MV-4-11 (cell line): Measurements from ENCODE around the gene PTGER4.
A peak's percentile ranks its signal among the peaks of the same experiment; 100 is the strongest.
"Not testable (repeated sequence)": the region's sequence is repeated elsewhere in the genome, so short reads cannot be mapped to it uniquely, and the experiment has no call there.

Source experiments
- DNase-seq: peaks from one replicate; lab custom pipeline; 2025; lab: John Stamatoyannopoulos, UW

PTGER4 gene

GRCh38 chr5:40689438-40689837 is 9.7 kb downstream of the PTGER4 start:
- peak; percentile 67 for DNase-seq

GRCh38 chr5:40690267-40690666 is 10.6 kb downstream of the PTGER4 start:
- no peak for DNase-seq

GRCh38 chr5:40691894-40692293 is 12.2 kb downstream of the PTGER4 start:
- DNase-seq = no peak

DNA sequence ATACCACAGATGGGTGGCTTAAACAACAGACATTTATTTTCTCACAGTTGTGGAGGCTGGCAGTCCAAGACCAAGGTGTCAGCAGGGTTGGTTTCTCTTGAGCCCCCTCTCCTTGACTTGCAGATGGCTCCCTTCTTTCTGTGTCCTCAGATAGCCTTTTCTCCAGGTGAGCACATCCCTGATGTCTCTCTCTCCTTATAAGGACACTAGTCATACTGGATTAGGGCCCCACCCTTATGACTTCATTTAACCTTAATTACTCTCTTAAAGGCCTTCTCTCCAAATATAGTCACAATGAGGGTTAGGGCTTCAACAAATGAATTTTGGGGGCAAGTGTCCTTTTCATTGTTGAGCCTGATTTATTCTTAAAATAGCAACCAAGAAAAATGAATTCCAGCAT is 14.7 kb downstream of the PTGER4 start:
- DNase-seq = no peak

DNA sequence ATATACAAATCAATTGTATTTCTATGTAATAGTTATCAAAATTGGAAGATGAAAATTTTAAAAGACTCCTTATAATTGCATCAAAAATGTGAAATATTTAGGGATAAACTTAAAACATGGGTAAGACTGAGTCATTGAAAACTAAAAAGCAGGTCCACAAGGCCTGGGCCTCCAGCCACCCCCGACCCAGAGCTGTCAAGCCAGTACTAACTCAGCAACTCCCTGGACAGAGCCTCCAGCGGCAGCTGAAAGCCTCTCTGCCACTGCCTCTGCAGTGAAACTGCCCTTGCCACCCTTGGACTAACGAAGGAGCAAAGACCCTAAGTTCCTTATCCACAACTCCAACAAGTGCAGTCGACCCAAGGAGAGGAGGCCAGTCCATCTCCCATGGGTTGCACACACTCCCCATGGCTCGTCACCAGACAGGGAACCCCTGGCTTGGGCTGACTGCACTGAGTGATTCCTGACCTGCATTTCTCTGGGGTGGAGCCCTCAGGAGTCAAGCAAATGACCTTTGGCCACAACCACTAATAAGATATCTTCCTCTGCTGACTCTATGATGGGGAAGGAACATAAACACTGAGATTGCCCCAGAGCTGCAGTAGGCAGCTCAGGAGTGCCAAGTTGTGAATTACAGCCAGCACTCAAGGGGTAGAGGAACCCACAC is 20.5 kb downstream of the PTGER4 start:
- no peak for DNase-seq

GRCh38 chr5:40702027-40702426 is 22.3 kb downstream of the PTGER4 start:
- not testable (repeated sequence) for DNase-seq

GRCh38 chr5:40705484-40705883 is 25.8 kb downstream of the PTGER4 start:
- DNase-seq = not testable (repeated sequence)

DNA sequence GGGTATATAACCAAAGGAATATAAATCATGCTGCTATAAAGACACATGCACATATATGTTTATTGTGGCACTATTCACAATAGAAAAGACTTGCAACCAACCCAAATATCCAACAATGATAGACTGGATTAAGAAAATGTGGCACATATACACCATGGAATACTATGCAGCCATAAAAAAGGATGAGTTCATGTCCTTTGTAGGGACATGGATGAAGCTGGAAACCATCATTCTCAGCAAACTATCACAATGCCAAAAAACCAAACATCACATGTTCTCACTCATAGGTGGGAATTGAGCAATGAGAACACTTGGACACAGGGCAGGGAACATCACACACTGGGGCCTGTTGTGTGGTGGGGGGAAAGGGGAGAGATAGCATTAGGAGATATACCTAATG is 30.9 kb downstream of the PTGER4 start:
- not testable (repeated sequence) for DNase-seq

DNA sequence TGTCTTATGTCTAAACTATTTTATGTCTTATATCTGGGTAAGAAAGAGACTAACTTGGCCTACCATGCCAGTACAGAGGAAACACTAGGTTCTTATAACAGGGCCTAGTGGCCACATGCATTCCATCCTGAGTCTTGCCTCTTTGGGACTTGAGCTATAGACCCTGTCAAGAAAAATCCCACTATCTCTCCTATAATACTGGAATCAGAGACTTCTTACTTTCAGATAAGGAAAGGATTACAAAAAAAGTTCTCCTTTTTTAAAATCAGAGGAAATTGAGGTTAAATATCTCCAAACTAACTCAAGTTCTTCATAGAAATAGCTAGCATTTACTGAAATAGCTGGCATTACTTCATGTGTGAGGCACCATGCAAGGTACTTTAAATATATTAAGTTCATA is 34.3 kb downstream of the PTGER4 start:
- DNase-seq = no peak

GRCh38 chr5:40716000-40716399 is 36.3 kb downstream of the PTGER4 start:
- no peak for DNase-seq

GRCh38 chr5:40716590-40716989 is 36.9 kb downstream of the PTGER4 start:
- DNase-seq = no peak

- no peak for DNase-seq
Observed at GRCh38 chr5:40717281-40717680, 37.6 kb downstream of the PTGER4 start.

GRCh38 chr5:40720069-40720468 is 40.4 kb downstream of the PTGER4 start:
- no peak for DNase-seq

DNA sequence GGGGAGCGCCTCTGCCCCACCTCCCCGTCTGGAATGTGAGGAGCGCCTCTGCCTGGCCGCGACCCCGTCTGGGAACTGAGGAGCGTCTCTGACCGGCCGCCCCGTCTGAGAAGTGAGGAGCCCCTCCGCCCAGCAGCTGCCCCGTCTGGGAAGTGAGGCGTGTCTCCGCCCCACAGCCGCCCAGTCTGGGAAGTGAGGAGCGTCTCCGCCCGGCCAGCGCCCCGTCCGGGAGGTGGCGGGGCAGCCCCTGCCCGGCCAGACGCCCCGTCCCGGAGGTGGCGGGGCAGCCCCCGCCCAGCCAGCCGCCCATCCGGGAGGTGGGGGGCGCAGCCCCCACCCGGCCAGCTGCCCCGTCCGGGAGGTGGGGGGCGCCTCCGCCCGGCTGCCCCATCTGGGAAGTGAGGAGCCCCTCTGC is 42.8 kb downstream of the PTGER4 start:
- not testable (repeated sequence) for DNase-seq

DNA sequence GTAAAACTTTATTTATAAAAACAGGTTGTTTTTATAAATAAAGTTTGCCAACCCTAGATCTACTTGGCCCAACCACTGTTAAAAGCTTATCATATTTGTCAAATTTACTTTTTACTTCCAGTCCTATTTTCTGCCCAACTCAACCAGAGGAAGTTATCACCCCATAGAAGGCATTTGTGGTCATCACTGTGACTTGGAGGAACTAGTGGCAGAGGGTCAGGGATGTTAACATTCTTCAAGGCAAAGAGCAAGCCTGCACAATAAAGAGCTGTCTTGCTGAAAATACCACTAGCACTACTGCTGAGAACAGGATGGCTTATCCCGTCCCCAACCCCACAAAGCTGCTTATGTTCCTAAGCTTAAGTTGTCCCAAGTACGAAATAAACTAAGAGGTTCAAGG is 53.7 kb downstream of the PTGER4 start:
- peak; percentile 79 for DNase-seq

DNA sequence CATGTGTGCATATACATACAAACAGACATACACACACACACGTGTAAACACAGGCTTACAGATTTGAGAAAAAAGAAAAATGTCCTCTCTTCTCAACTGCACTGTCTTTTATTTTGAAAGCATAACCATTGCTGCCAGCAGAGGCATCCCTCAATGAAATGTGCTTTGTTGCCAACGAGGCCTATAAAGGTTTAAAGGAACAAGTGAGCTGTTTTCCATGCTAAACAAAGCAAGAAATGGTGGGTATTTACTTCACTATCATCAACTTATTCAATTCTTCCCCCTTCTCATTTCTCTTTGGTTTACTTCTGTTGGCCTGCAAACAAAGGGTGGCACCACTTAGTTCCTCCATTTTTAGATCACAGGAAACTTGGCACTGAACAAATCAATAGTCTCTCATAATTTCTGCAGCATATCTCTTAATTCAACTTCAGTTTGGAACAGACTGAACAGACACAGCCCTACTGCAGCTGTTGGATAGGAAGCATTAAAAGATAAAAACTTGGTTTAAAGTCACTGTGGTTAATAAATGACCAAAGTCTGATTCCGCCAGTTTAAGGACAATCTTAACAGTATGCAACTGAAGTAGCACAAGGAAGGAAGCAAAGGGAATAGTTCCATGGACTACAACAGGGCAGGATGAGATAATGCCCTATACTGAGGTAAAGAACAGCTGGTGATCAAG is 54.3 kb downstream of the PTGER4 start:
- DNase-seq = no peak

- DNase-seq = no peak
Observed at GRCh38 chr5:40734986-40735385, 55.3 kb downstream of the PTGER4 start.

GRCh38 chr5:40735609-40736008 is 55.9 kb downstream of the PTGER4 start:
- DNase-seq = no peak

- DNase-seq = peak; percentile 64
Observed at GRCh38 chr5:40736103-40736875, 56.6 kb downstream of the PTGER4 start.

DNA sequence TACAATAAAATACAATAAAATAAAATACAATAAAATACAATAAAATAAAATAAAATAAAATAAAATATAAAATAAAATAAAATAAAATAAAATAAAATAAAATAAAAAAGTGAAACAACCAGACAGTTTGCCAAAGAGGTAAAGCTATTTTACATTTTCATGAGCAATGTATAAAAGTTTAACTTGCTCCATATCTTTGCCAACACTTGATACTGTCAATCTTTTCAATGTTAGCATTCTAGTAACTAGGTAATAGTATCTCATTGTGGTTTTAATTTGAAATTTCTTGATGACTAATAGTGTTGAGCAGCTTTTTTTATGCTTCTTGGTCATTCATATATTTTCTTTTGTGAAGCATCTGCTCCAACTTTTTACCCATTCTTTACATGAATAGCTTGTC is 58.8 kb downstream of the PTGER4 start:
- no peak for DNase-seq
